Ureter (tissue), 1 donor: ENCODE measurements around the gene SNRPD3. TPM values are rescaled to one million over a fixed set of nuclear protein-coding genes. Genes with fewer than 3 reads are reported as not detected.
"Not testable (repeated sequence)": the region's sequence is repeated elsewhere in the genome, so short reads cannot be mapped to it uniquely, and the experiment has no call there.

ENCODE experiments used
- DNase-seq: peaks from one replicate; pipeline ENCODE4 v3.0.0-alpha.2; 2020; ENCODE audit warnings: low spot score
- total RNA-seq: library from RNA; stranded (reverse); gene quantifications from one replicate; pipeline ENCODE4 v1.2.4, GENCODE V29; 2023
- donor health status: DM: yes; HTN: yes; CAD: no.

SNRPD3 gene
- total RNA-seq, 1 donor from 2014 or later, result 88.7 TPM

DNA sequence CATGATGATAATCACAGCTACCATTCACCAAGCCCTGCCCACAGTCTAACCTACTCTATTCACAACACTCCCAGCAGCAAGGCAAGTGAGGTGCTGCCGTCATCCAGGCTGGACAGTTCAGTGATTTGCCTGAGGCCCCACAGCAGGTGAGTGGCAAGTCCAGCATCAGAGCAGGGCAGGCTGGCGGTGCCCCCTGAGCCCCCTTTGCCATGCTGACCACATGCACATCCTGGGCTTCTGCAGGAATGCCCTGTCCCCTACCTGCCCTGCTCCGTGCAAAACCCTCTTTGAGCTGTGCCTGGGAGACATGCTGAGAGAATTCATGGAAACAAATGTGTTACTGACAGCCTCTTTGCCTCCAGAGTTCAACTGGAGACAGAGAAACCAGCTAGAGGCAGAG lies 54.1 kb downstream of the SNRPD3 start:
- DNase-seq, result not testable (repeated sequence)

DNA sequence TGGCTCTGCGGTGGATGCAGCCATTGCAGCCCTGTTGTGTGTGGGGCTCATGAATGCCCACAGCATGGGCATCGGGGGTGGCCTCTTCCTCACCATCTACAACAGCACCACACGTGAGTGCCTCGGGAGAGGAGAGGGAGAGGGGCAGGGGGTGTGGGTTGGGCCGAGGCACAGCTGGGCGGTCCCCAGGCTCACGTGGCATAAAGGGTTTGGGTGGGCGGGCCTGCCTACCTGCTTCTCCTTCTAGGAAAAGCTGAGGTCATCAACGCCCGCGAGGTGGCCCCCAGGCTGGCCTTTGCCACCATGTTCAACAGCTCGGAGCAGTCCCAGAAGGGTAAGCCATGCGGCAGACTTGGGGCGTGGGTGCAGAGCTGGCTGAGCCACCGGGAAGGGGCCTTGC lies 59.0 kb downstream of the SNRPD3 start:
- not testable (repeated sequence) for DNase-seq

DNA sequence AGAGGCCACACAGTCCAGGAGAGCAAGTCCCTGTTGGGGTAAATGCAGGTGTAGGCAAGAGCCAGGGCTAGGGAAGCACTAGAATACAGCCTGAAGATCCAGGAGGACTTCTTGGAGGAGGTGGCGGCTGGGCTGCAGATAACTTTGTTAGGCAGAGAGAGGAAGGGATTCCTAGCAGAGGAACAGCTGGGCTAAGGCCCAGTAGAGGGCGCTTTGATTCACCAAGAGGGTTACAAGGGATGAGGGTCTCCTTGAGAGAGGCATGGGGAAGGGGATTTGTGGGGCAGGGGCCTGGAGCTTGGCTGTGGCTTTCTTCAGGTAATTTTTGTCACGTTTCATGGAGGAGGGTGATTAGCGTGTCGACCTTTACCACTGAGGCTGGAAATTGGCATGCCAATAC lies 65.4 kb downstream of the SNRPD3 start:
- not testable (repeated sequence) for DNase-seq

DNA sequence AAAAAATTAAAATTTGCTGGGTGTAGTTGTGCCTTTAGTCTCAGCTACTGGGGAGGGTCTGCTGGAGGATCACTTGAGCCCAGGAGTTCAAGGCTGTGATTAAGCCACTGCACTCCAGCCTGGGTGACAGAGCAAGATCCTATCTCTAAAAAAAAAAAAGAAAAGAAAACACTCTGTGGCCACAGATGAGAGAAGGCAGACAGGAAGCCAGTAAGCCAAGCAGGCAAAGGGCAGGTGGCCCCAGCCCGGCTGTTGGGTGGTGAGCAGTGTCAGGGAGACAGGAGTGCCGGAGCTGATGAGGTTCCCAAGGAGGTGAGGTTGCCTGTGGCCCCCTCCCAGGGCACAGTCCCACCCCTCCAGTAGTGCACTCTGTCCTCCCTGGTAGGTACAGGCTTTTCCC lies 66.8 kb downstream of the SNRPD3 start:
- DNase-seq, result not testable (repeated sequence)

Other genes with a start within 250 kb of the SNRPD3 start
- gene ADORA2A, start 128.4 kb upstream of the SNRPD3 start, total RNA-seq, result 3.3 TPM
- 0.26 TPM for gene UPB1, start 60.7 kb upstream of the SNRPD3 start, total RNA-seq
- gene GUCD1, start 861 bp upstream of the SNRPD3 start, total RNA-seq, result 79.0 TPM
- 7.8 TPM for gene LRRC75B, start 37.1 kb downstream of the SNRPD3 start, total RNA-seq
- gene GGT1, start 47.2 kb downstream of the SNRPD3 start, total RNA-seq, result 8.2 TPM
- not detected for gene PIWIL3, start 218.7 kb downstream of the SNRPD3 start, total RNA-seq